ENCODE results near the gene ANXA11.

DNA sequence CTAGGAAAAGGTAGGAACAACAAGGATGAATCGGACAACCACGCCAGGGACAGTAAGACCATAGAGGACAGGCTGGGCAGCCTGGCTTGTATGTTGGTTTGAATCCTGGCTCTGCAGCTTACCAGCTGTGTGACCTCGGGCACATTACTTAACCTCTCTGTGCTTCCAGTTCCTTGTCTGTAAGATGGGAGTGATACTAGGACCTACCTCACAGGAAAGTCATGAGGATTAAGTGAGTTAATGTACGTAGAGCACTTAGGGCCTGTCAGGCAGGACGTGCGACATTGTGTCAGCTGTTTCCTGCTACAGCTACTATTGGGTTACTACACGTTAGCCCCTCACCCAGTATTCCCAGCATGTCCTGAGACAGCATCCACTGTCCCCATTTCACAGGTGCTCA is 40.7 kb downstream of the ANXA11 start:
- TF ChIP-seq, protein P1, sequence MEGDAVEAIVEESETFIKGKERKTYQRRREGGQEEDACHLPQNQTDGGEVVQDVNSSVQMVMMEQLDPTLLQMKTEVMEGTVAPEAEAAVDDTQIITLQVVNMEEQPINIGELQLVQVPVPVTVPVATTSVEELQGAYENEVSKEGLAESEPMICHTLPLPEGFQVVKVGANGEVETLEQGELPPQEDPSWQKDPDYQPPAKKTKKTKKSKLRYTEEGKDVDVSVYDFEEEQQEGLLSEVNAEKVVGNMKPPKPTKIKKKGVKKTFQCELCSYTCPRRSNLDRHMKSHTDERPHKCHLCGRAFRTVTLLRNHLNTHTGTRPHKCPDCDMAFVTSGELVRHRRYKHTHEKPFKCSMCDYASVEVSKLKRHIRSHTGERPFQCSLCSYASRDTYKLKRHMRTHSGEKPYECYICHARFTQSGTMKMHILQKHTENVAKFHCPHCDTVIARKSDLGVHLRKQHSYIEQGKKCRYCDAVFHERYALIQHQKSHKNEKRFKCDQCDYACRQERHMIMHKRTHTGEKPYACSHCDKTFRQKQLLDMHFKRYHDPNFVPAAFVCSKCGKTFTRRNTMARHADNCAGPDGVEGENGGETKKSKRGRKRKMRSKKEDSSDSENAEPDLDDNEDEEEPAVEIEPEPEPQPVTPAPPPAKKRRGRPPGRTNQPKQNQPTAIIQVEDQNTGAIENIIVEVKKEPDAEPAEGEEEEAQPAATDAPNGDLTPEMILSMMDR (IDR thresholded peaks at IDR 0.05; ENCODE audit: poor library complexity, severe bottlenecking): no peak
- no peak for TF ChIP-seq EP300 (conservative IDR thresholded peaks at IDR 0.05; ENCODE audit: poor library complexity, severe bottlenecking)
